ENCODE measurements around the gene DNAJB8.
A peak's percentile ranks its signal among the peaks of the same experiment; 100 is the strongest.

The DNAJB8 gene

GRCh38 chr3:128461731-128462130 lies 5.0 kb downstream of the DNAJB8 start:
- no peaks in the 10 kb centered on the region for H3K27me3 ChIP-seq
- no peak for TF ChIP-seq Cebpa-rat (IDR thresholded peaks at IDR 0.05)
- H3K4me1 ChIP-seq, result no peaks in the 10 kb centered on the region
- peaks cover 0 to 23% (median 0%) of the 10 kb centered on the region in 11 experiments; a peak in 7 of 22 replicates for H4K20me1 ChIP-seq
- no peak overlapping the region for H3K9ac ChIP-seq
- H3K4me3 ChIP-seq, result no peak overlapping the region
- no peak overlapping the region for H3K27ac ChIP-seq
- H3K9me3 ChIP-seq (replicated peaks in 1 of 11), result no peaks in the 10 kb centered on the region
- H3K36me3 ChIP-seq, result no peaks in the 10 kb centered on the region
- H3K4me2 ChIP-seq, result no peak overlapping the region

- no peak for TF ChIP-seq Cebpa-rat (IDR thresholded peaks at IDR 0.05)
- Histone ChIP-seq H4K20me1 (peaks cover 0 to 19% (median 0%) of the 10 kb centered on the region in 11 experiments; a peak in 7 of 22 replicates), H3K4me1 (peaks cover 0 to 10% (median 5%) of the 10 kb centered on the region in 10 experiments; a peak in 10 of 20 replicates), H3K9ac (no peak overlapping the region), H3K9me3 (replicated peaks in 1 of 11) (no peaks in the 10 kb centered on the region), H3K36me3 (no peaks in the 10 kb centered on the region), H3K4me2 (no peak overlapping the region), H3K4me3 (no peak overlapping the region), H3K27me3 (peaks cover 0 to 6% (median 0%) of the 10 kb centered on the region in 11 experiments; a peak in 2 of 22 replicates), H3K27ac (no peak overlapping the region)
These were observed 7.2 kb downstream of the DNAJB8 start for GRCh38 chr3:128459461-128459820.

- H3K36me3 ChIP-seq, result no peaks in the 10 kb centered on the region
- no peak overlapping the region for H3K9ac ChIP-seq
- peaks cover 0 to 24% (median 0%) of the 10 kb centered on the region in 11 experiments; a peak in 7 of 22 replicates for H4K20me1 ChIP-seq
- H3K4me1 ChIP-seq, result peaks cover 0 to 15% (median 10%) of the 10 kb centered on the region in 10 experiments; a peak in 13 of 20 replicates
- peaks cover 0 to 6% (median 0%) of the 10 kb centered on the region in 11 experiments; a peak in 3 of 22 replicates for H3K27me3 ChIP-seq
- no peaks in the 10 kb centered on the region for H3K9me3 ChIP-seq (replicated peaks in 1 of 11)
- H3K27ac ChIP-seq, result no peak overlapping the region
- H3K4me3 ChIP-seq, result no peak overlapping the region
- TF ChIP-seq Cebpa-rat (IDR thresholded peaks at IDR 0.05), result no peak
- H3K4me2 ChIP-seq, result no peak overlapping the region
These were observed 7.8 kb downstream of the DNAJB8 start for GRCh38 chr3:128458746-128459460.

GRCh38 chr3:128457937-128458336 lies 8.8 kb downstream of the DNAJB8 start:
- no peak for TF ChIP-seq Cebpa-rat (IDR thresholded peaks at IDR 0.05)
- Histone ChIP-seq H3K27ac (no peak overlapping the region), H3K36me3 (no peaks in the 10 kb centered on the region), H3K27me3 (peaks cover 0 to 7% (median 0%) of the 10 kb centered on the region in 11 experiments; a peak in 4 of 22 replicates), H3K9me3 (replicated peaks in 1 of 11) (no peaks in the 10 kb centered on the region), H3K4me1 (peaks cover 0 to 23% (median 18%) of the 10 kb centered on the region in 10 experiments; a peak in 15 of 20 replicates), H3K9ac (no peak overlapping the region), H3K4me3 (no peak overlapping the region), H3K4me2 (no peak overlapping the region), H4K20me1 (peaks cover 0 to 24% (median 0%) of the 10 kb centered on the region in 11 experiments; a peak in 7 of 22 replicates)

GRCh38 chr3:128456776-128457715 lies 9.6 kb downstream of the DNAJB8 start:
- peaks cover 0 to 23% (median 18%) of the 10 kb centered on the region in 10 experiments; a peak in 15 of 20 replicates for H3K4me1 ChIP-seq
- TF ChIP-seq Cebpa-rat (IDR thresholded peaks at IDR 0.05), result no peak

GRCh38 chr3:128455786-128456748 lies 10.6 kb downstream of the DNAJB8 start:
- no peak for TF ChIP-seq Cebpa-rat (IDR thresholded peaks at IDR 0.05)
- Histone ChIP-seq H3K9me3 (replicated peaks in 1 of 11) (no peaks in the 10 kb centered on the region), H3K9ac (no peak overlapping the region), H3K27me3 (peaks cover 0 to 7% (median 0%) of the 10 kb centered on the region in 11 experiments; a peak in 4 of 22 replicates), H3K4me1 (peaks cover 0 to 23% (median 18%) of the 10 kb centered on the region in 10 experiments; a peak in 15 of 20 replicates), H4K20me1 (peaks cover 0 to 34% (median 0%) of the 10 kb centered on the region in 11 experiments; a peak in 6 of 22 replicates), H3K4me2 (no peak overlapping the region), H3K36me3 (no peaks in the 10 kb centered on the region), H3K27ac (no peak overlapping the region), H3K4me3 (no peak overlapping the region)

More at GRCh38 chr3:128456776-128457715, 9.6 kb downstream of the DNAJB8 start:
- H3K9ac ChIP-seq, result no peak overlapping the region
- no peak overlapping the region for H3K27ac ChIP-seq
- H3K9me3 ChIP-seq (replicated peaks in 1 of 11), result no peaks in the 10 kb centered on the region
- no peak overlapping the region for H3K4me3 ChIP-seq
- H3K4me2 ChIP-seq, result no peak overlapping the region
- peaks cover 0 to 32% (median 0%) of the 10 kb centered on the region in 11 experiments; a peak in 6 of 22 replicates for H4K20me1 ChIP-seq
- no peaks in the 10 kb centered on the region for H3K36me3 ChIP-seq
- peaks cover 0 to 7% (median 0%) of the 10 kb centered on the region in 11 experiments; a peak in 4 of 22 replicates for H3K27me3 ChIP-seq

GRCh38 chr3:128455116-128455515 lies 11.6 kb downstream of the DNAJB8 start:
- Histone ChIP-seq H3K9ac (no peak overlapping the region), H3K27ac (no peak overlapping the region), H3K36me3 (no peaks in the 10 kb centered on the region), H4K20me1 (peaks cover 0 to 34% (median 0%) of the 10 kb centered on the region in 11 experiments; a peak in 6 of 22 replicates), H3K4me1 (peaks cover 0 to 23% (median 18%) of the 10 kb centered on the region in 10 experiments; a peak in 15 of 20 replicates), H3K27me3 (peaks cover 0 to 7% (median 0%) of the 10 kb centered on the region in 11 experiments; a peak in 4 of 22 replicates), H3K4me3 (no peak overlapping the region), H3K4me2 (peak overlapping the region in 5 of 11 experiments; percentile 25 to 68 (median 61); a peak in 9 of 22 replicates), H3K9me3 (replicated peaks in 1 of 11) (no peaks in the 10 kb centered on the region)
- TF ChIP-seq Cebpa-rat (IDR thresholded peaks at IDR 0.05), result no peak

GRCh38 chr3:128454310-128454618 lies 12.4 kb downstream of the DNAJB8 start:
- Histone ChIP-seq H3K4me1 (peaks cover 0 to 23% (median 18%) of the 10 kb centered on the region in 10 experiments; a peak in 15 of 20 replicates), H3K9ac (no peak overlapping the region), H3K4me3 (no peak overlapping the region), H3K4me2 (peak overlapping the region in 8 of 11 experiments; percentile 46 to 68 (median 60); a peak in 13 of 22 replicates), H3K27ac (no peak overlapping the region), H3K9me3 (replicated peaks in 1 of 11) (no peaks in the 10 kb centered on the region), H3K36me3 (no peaks in the 10 kb centered on the region), H3K27me3 (peaks cover 0 to 7% (median 0%) of the 10 kb centered on the region in 11 experiments; a peak in 4 of 22 replicates), H4K20me1 (peaks cover 0 to 34% (median 0%) of the 10 kb centered on the region in 11 experiments; a peak in 5 of 22 replicates)
- no peak for TF ChIP-seq Cebpa-rat (IDR thresholded peaks at IDR 0.05)

Measured in BLaER1 treated with 17β-estradiol and CSF1 and Interleukin-3, amounts not matched to agents 10 nM and 100 nM (cell line).